Thyroid gland (tissue), 4 donors: ENCODE data around the gene DLK2.

ENCODE experiments used
- CTCF ChIP-seq, 6 experiments: fragments of 200-600 bp in 3 of 6; fragments of 450-650 bp in 3 of 6; sonication (generic) in 3 of 6; IDR thresholded peaks; one replicate each; pipeline ENCODE4 v1.5.1; 2016 to 2019; ENCODE audit warnings: antibody characterized with exemption in 6 of 6, mild to moderate bottlenecking in 2 of 6, inconsistent platforms in 1 of 6, moderate library complexity in 1 of 6
- POLR2A ChIP-seq, 2 donors: fragments of 450-650 bp; IDR thresholded peaks; one replicate each; pipeline ENCODE4 v1.6.1; 2017; ENCODE audit warnings: antibody characterized with exemption in 2 of 2, mild to moderate bottlenecking in 2 of 2, moderate library complexity in 1 of 2

GRCh38 chr6:43461936-43462335, 6.6 kb upstream of the DLK2 start:
- TF ChIP-seq CTCF (IDR thresholded peaks at IDR 0.05) (no peak), POLR2A (IDR thresholded peaks at IDR 0.05) (no peak)
